ENCODE results near the gene ZNF780A. TPM values are rescaled to one million over a fixed set of nuclear protein-coding genes. Genes with fewer than 3 reads are reported as not detected.
A peak's percentile ranks its signal among the peaks of the same experiment; 100 is the strongest.
"Not testable (repeated sequence)": the region's sequence is repeated elsewhere in the genome, so short reads cannot be mapped to it uniquely, and the experiment has no call there.

Gene ZNF780A
- total and polyA plus RNA-seq, 4 experiments from 2014 or later: 11.5 to 46.5 (median 30.9) TPM

DNA sequence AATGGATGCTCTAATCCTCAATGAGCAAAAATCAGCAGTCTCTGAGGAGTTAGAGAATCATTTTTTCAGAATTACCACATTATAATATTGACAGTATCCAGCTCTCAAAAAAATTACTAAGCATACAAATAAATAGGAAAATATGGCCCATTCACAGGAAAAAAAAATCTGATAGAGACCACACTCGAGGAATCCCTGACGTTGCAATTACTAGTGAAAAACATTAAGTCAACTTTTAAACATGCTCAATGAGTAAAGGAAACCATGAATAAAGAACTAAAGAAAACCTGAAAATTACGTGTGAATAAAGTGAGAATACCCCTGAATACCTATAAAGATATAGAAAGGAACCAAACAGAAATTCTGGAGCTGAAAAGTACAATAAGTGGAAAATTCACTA is 38.7 kb upstream of the ZNF780A start:
- no peak for DNase-seq
- POLR2A ChIA-PET (ENCODE audit: partially characterized antibody): no interaction called here
- H3K27me3 ChIP-seq (ENCODE audit: insufficient read depth, low read length): no peaks in the 10 kb centered on the region
- H3K36me3 ChIP-seq (ENCODE audit: insufficient read depth, low read length): no peaks in the 10 kb centered on the region
- H3K27me3 Mint-ChIP-seq: peaks cover 24 to 33% of the 10 kb centered on the region in 2 donors
- no peak overlapping the region for H3K27ac Mint-ChIP-seq
- no peaks in the 10 kb centered on the region for H3K36me3 Mint-ChIP-seq
- CTCF ChIA-PET (ENCODE audit: partially characterized antibody): no interaction called here
- no peaks in the 10 kb centered on the region for H3K4me1 ChIP-seq (ENCODE audit: insufficient read depth, low read length)
- no peaks in the 10 kb centered on the region for H3K4me1 Mint-ChIP-seq
- no peaks in the 10 kb centered on the region for H3K9me3 ChIP-seq (ENCODE audit: control insufficient read depth in 1 of 2, low read length in 2 of 2)
- peaks cover 0 to 21% (median 8%) of the 10 kb centered on the region in 8 donors for H3K9me3 Mint-ChIP-seq
- intact Hi-C loops (cut with micrococcal nuclease): no loop called here
- H3K27ac ChIP-seq (ENCODE audit: low read depth, low read length): no peak overlapping the region
- H3K4me3 ChIP-seq (ENCODE audit: low read length in 2 of 2): no peak overlapping the region
- no peak overlapping the region for H3K4me3 Mint-ChIP-seq

DNA sequence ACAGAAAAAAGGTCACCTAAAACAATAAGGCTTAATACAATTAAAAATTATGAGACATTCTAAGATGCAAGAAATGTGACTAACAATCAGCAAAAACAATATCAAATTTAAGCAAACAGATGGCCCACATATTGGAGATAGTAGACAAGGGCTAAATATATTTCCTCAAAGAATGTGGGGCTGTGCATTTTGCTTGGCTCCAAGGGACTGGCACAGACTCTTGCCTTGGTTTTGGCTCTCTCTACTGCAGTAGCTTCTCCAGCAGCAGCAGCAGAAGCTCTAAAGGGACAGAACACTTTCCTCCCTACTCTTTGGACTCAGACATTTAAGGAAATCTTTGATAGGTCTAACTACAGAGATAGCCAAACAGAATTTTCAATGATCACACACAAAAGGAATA is 38.2 kb upstream of the ZNF780A start:
- ChIA-PET POLR2A (ENCODE audit: partially characterized antibody) (no interaction called here), CTCF (ENCODE audit: partially characterized antibody) (no interaction called here)
- no peaks in the 10 kb centered on the region for H3K36me3 Mint-ChIP-seq
- intact Hi-C loops (cut with micrococcal nuclease): no loop called here
- H3K4me3 Mint-ChIP-seq: no peak overlapping the region
- H3K4me1 Mint-ChIP-seq: no peaks in the 10 kb centered on the region
- Histone ChIP-seq H3K36me3 (ENCODE audit: insufficient read depth, low read length) (no peaks in the 10 kb centered on the region), H3K27me3 (ENCODE audit: insufficient read depth, low read length) (no peaks in the 10 kb centered on the region), H3K4me1 (ENCODE audit: insufficient read depth, low read length) (no peaks in the 10 kb centered on the region), H3K4me3 (ENCODE audit: low read length in 2 of 2) (no peak overlapping the region), H3K9me3 (ENCODE audit: control insufficient read depth in 1 of 2, low read length in 2 of 2) (no peaks in the 10 kb centered on the region), H3K27ac (ENCODE audit: low read depth, low read length) (no peak overlapping the region)
- H3K27ac Mint-ChIP-seq: peak overlapping the region in 1 of 7 donors; percentile 30
- H3K9me3 Mint-ChIP-seq: peaks cover 0 to 21% (median 8%) of the 10 kb centered on the region in 8 donors
- DNase-seq: no peak
- peaks cover 24 to 33% of the 10 kb centered on the region in 2 donors for H3K27me3 Mint-ChIP-seq

DNA sequence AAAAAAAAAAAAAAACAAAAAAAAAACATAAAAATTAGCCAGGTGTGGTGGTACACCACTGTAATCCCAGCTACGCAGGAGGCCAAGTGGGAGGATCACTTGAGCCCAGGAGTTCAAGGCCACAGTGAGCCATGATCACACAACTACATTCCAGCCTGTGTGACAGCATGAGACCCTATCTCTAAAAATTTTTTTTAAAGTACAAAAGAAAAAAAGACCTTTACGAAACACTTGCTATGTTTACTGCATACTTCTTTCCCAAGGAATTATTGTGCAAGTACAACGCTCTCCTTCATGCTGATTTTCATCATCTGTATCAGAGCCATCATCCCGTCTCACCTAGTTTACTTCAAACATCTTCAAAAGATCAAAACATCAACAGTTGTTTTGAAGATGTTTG is 28.6 kb upstream of the ZNF780A start:
- Mint-ChIP-seq H3K27ac (no peak overlapping the region), H3K36me3 (peaks cover 0 to 3% of the 10 kb centered on the region in 2 donors), H3K4me3 (no peak overlapping the region), H3K27me3 (peaks cover 15 to 19% of the 10 kb centered on the region in 2 donors), H3K9me3 (peaks cover 0 to 12% (median 1%) of the 10 kb centered on the region in 8 donors), H3K4me1 (peaks cover 0 to 4% (median 0%) of the 10 kb centered on the region in 4 donors)
- H3K36me3 ChIP-seq (ENCODE audit: insufficient read depth, low read length): no peaks in the 10 kb centered on the region
- ChIA-PET POLR2A (ENCODE audit: partially characterized antibody) (no interaction called here), CTCF (ENCODE audit: partially characterized antibody) (no interaction called here)
- no peak overlapping the region for H3K27ac ChIP-seq (ENCODE audit: low read depth, low read length)
- no peaks in the 10 kb centered on the region for H3K4me1 ChIP-seq (ENCODE audit: insufficient read depth, low read length)
- H3K9me3 ChIP-seq (ENCODE audit: control insufficient read depth in 1 of 2, low read length in 2 of 2): no peaks in the 10 kb centered on the region
- H3K4me3 ChIP-seq (ENCODE audit: low read length in 2 of 2): no peak overlapping the region
- no peak for DNase-seq
- H3K27me3 ChIP-seq (ENCODE audit: insufficient read depth, low read length): no peaks in the 10 kb centered on the region
- intact Hi-C loops (cut with micrococcal nuclease): no loop called here

DNA sequence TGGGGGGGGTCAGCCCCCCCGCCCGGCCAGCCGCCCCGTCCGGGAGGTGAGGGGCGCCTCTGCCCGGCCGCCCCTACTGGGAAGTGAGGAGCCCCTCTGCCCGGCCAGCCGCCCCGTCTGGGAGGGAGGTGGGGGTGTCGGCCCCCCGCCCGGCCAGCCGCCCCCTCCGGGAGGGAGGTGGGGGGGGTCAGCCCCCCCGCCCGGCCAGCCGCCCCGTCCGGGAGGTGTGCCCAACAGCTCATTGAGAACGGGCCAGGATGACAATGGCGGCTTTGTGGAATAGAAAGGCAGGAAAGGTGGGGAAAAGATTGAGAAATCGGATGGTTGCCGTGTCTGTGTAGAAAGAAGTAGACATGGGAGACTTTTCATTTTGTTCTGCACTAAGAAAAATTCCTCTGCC is 27.9 kb upstream of the ZNF780A start:
- H3K9me3 ChIP-seq (ENCODE audit: control insufficient read depth in 1 of 2, low read length in 2 of 2); intact Hi-C loops (cut with micrococcal nuclease); POLR2A ChIA-PET (ENCODE audit: partially characterized antibody); DNase-seq; H3K36me3 Mint-ChIP-seq; H3K36me3 ChIP-seq (ENCODE audit: insufficient read depth, low read length); H3K27me3 ChIP-seq (ENCODE audit: insufficient read depth, low read length); H3K4me3 Mint-ChIP-seq; CTCF ChIA-PET (ENCODE audit: partially characterized antibody); H3K4me3 ChIP-seq (ENCODE audit: low read length in 2 of 2); H3K27ac ChIP-seq (ENCODE audit: low read depth, low read length); H3K4me1 Mint-ChIP-seq; H3K4me1 ChIP-seq (ENCODE audit: insufficient read depth, low read length); H3K27ac Mint-ChIP-seq: not testable (repeated sequence)
- Mint-ChIP-seq H3K9me3 (peaks cover 0 to 15% (median 1%) of the 10 kb centered on the region in 8 donors), H3K27me3 (peaks cover 15 to 18% of the 10 kb centered on the region in 2 donors)

DNA sequence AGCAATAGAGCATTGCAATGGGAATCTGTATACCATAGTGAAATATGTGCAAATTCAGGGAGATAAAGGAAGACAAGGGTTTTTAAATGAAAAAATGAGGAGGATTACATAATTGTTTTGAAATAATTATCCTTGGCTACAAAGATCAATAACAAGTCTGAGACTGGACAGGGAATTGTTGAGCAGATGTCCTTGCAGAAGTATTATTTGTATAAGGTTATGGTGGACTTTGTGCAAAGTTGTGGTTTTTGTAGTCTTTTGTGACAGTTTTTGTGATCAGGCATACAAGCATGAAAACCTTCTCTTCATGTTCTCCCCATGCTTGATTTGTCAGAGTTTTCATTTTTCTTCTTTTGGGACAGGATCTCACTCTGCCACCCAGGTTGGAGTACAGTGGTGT is 25.3 kb upstream of the ZNF780A start:
- no peaks in the 10 kb centered on the region for H3K4me1 ChIP-seq (ENCODE audit: insufficient read depth, low read length)
- CTCF ChIA-PET (ENCODE audit: partially characterized antibody): no interaction called here
- H3K9me3 ChIP-seq (ENCODE audit: control insufficient read depth in 1 of 2, low read length in 2 of 2): no peaks in the 10 kb centered on the region
- no peak overlapping the region for H3K27ac ChIP-seq (ENCODE audit: low read depth, low read length)
- no peaks in the 10 kb centered on the region for H3K36me3 ChIP-seq (ENCODE audit: insufficient read depth, low read length)
- intact Hi-C loops (cut with micrococcal nuclease): no loop called here
- H3K27ac Mint-ChIP-seq: no peak overlapping the region
- no peaks in the 10 kb centered on the region for H3K27me3 ChIP-seq (ENCODE audit: insufficient read depth, low read length)
- H3K27me3 Mint-ChIP-seq: peaks cover 13 to 15% of the 10 kb centered on the region in 2 donors
- H3K36me3 Mint-ChIP-seq: peaks cover 0 to 3% of the 10 kb centered on the region in 2 donors
- peaks cover 0 to 4% (median 0%) of the 10 kb centered on the region in 4 donors for H3K4me1 Mint-ChIP-seq
- DNase-seq: no peak
- peaks cover 0 to 15% (median 1%) of the 10 kb centered on the region in 8 donors for H3K9me3 Mint-ChIP-seq
- H3K4me3 ChIP-seq (ENCODE audit: low read length in 2 of 2): no peak overlapping the region
- H3K4me3 Mint-ChIP-seq: no peak overlapping the region
- POLR2A ChIA-PET (ENCODE audit: partially characterized antibody): no interaction called here

DNA sequence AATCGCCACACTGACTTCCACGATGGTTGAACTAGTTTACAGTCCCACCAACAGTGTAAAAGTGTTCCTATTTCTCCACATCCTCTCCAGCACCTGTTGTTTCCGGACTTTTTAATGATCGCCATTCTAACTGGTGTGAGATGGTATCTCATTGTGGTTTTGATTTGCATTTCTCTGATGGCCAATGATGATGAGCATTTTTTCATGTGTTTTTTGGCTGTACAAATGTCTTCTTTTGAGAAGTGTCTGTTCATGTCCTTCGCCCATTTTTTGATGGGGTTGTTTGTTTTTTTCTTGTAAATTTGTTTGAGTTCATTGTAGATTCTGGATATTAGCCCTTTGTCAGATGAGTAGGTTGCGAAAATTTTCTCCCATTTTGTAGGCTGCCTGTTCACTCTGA is 23.4 kb upstream of the ZNF780A start:
- H3K36me3 ChIP-seq (ENCODE audit: insufficient read depth, low read length); H3K4me3 Mint-ChIP-seq; CTCF ChIA-PET (ENCODE audit: partially characterized antibody); H3K27ac ChIP-seq (ENCODE audit: low read depth, low read length); intact Hi-C loops (cut with micrococcal nuclease); H3K9me3 ChIP-seq (ENCODE audit: control insufficient read depth in 1 of 2, low read length in 2 of 2); H3K4me1 ChIP-seq (ENCODE audit: insufficient read depth, low read length); H3K4me1 Mint-ChIP-seq; H3K27ac Mint-ChIP-seq; H3K4me3 ChIP-seq (ENCODE audit: low read length in 2 of 2); POLR2A ChIA-PET (ENCODE audit: partially characterized antibody); H3K36me3 Mint-ChIP-seq; DNase-seq; H3K27me3 ChIP-seq (ENCODE audit: insufficient read depth, low read length): not testable (repeated sequence)
- H3K9me3 Mint-ChIP-seq: peaks cover 0 to 12% (median 1%) of the 10 kb centered on the region in 8 donors
- peaks cover 6 to 11% of the 10 kb centered on the region in 2 donors for H3K27me3 Mint-ChIP-seq

DNA sequence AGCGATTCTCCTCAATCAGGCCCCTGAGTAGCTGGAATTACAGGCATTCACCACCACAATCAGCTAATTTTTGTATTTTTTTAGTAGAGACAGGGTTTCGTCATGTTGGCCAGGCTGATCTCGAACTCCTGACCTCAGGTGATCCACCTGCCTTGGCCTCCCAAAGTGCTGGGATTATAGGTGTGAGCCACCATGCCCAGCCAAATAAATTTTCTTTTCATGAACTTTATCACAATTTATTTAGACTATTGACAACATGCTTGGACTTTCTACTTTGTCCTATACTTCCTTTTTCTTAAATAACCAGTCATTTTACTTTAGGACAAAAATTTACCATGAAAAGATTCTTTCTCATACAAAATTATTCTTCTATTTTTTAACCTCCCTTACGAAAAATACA is 21.5 kb upstream of the ZNF780A start:
- intact Hi-C loops (cut with micrococcal nuclease); H3K4me3 ChIP-seq (ENCODE audit: low read length in 2 of 2); H3K27ac Mint-ChIP-seq; H3K36me3 ChIP-seq (ENCODE audit: insufficient read depth, low read length); H3K27ac ChIP-seq (ENCODE audit: low read depth, low read length); H3K4me1 ChIP-seq (ENCODE audit: insufficient read depth, low read length); POLR2A ChIA-PET (ENCODE audit: partially characterized antibody); DNase-seq; H3K27me3 ChIP-seq (ENCODE audit: insufficient read depth, low read length); H3K4me3 Mint-ChIP-seq; H3K9me3 ChIP-seq (ENCODE audit: control insufficient read depth in 1 of 2, low read length in 2 of 2); H3K36me3 Mint-ChIP-seq; CTCF ChIA-PET (ENCODE audit: partially characterized antibody); H3K4me1 Mint-ChIP-seq: not testable (repeated sequence)
- peaks cover 0 to 12% (median 1%) of the 10 kb centered on the region in 8 donors for H3K9me3 Mint-ChIP-seq
- H3K27me3 Mint-ChIP-seq: peaks cover 6 to 11% of the 10 kb centered on the region in 2 donors

DNA sequence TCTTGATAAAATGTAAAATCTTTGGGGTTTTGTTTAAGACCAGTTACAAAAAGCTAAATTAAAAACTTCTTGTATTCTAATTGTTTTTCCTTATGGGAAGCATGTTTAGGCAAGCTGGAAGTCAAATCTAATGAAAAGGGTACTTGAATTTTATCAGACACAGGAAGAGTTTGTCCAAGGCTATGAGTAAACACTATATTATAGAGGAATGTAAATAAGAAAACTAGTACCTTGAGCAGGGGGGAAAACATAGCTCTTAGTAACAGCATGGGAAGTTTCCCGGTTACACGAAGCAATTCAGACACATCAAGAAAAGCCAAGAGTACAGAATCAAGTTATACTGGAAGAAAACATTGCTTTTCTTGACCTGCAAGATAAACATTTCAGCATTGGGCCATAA is 19.8 kb upstream of the ZNF780A start:
- no peaks in the 10 kb centered on the region for H3K4me1 ChIP-seq (ENCODE audit: insufficient read depth, low read length)
- H3K4me3 ChIP-seq (ENCODE audit: low read length in 2 of 2): no peak overlapping the region
- H3K27ac Mint-ChIP-seq: no peak overlapping the region
- H3K9me3 Mint-ChIP-seq: peaks cover 0 to 12% (median 0%) of the 10 kb centered on the region in 8 donors
- ChIA-PET POLR2A (ENCODE audit: partially characterized antibody) (no interaction called here), CTCF (ENCODE audit: partially characterized antibody) (interaction anchor here (1.2 kb wide), 1 partner anchor 29 kb away, joined by 4 read pairs; no protein-coding TSS in a partner anchor)
- no peak overlapping the region for H3K27ac ChIP-seq (ENCODE audit: low read depth, low read length)
- H3K36me3 Mint-ChIP-seq: no peaks in the 10 kb centered on the region
- no peaks in the 10 kb centered on the region for H3K27me3 ChIP-seq (ENCODE audit: insufficient read depth, low read length)
- DNase-seq: no peak
- intact Hi-C loops (cut with micrococcal nuclease): no loop called here
- H3K9me3 ChIP-seq (ENCODE audit: control insufficient read depth in 1 of 2, low read length in 2 of 2): no peaks in the 10 kb centered on the region
- H3K36me3 ChIP-seq (ENCODE audit: insufficient read depth, low read length): no peaks in the 10 kb centered on the region
- no peaks in the 10 kb centered on the region for H3K4me1 Mint-ChIP-seq
- H3K4me3 Mint-ChIP-seq: no peak overlapping the region
- peaks cover 0 to 7% of the 10 kb centered on the region in 2 donors for H3K27me3 Mint-ChIP-seq
